Fibroblast of pulmonary artery (primary cell): ENCODE measurements around the gene RNF214.

ENCODE experiments used
- DNase-seq: peaks from one replicate; pipeline ENCODE4 v3.0.0-alpha.2; 2010; ENCODE audit warnings: low read depth
- H3K4me3 ChIP-seq: replicated peaks from 2 replicates; pipeline ENCODE4 v1.5.1; 2011; ENCODE audit warnings: low read depth, mild to moderate bottlenecking, control low read depth, low read length, moderate library complexity
- CTCF ChIP-seq: IDR thresholded peaks from 2 replicates; pipeline ENCODE4 v1.5.1; 2011; ENCODE audit warnings: mild to moderate bottlenecking, control low read depth, low read length, inconsistent platforms; ENCODE audit errors: missing control alignments

RNF214 gene

GRCh38 chr11:117313091-117313490 lies 80.6 kb downstream of the RNF214 start:
- TF ChIP-seq CTCF, result no peak
- DNase-seq, result no peak
- no peak overlapping the region for H3K4me3 ChIP-seq

- peak overlapping the region; percentile 77 for H3K4me3 ChIP-seq
- DNase-seq, result no peak
- TF ChIP-seq CTCF, result no peak
Observed at GRCh38 chr11:117313828-117314768, 81.6 kb downstream of the RNF214 start.

GRCh38 chr11:117314840-117315239 lies 82.4 kb downstream of the RNF214 start:
- TF ChIP-seq CTCF, result no peak
- H3K4me3 ChIP-seq, result peak overlapping the region; percentile 77
- no peak for DNase-seq

- H3K4me3 ChIP-seq, result peak overlapping the region; percentile 77
- no peak for DNase-seq
- no peak for TF ChIP-seq CTCF
Observed at GRCh38 chr11:117315285-117316196, 83.1 kb downstream of the RNF214 start.

GRCh38 chr11:117316197-117316961 lies 83.9 kb downstream of the RNF214 start, which contains the start of gene BACE1:
Gene BACE1 (minus strand): TSS chr11:117316256. CDS start chr11:117315795, 461 bp downstream.
- peak; percentile 51 for TF ChIP-seq CTCF
- DNase-seq, result peak; percentile 86
- peak within 1 kb of the TSS; percentile 77 for H3K4me3 ChIP-seq

GRCh38 chr11:117318738-117319137 lies 86.3 kb downstream of the RNF214 start:
- no peak for DNase-seq
- no peak overlapping the region for H3K4me3 ChIP-seq
- TF ChIP-seq CTCF, result no peak
